AML-193 (cell line): ENCODE measurements around the gene PEX11G.
A peak's percentile ranks its signal among the peaks of the same experiment; 100 is the strongest.

Experiments used
- DNase-seq, 2 experiments: peaks; one replicate each; lab custom pipeline; 2025; lab: John Stamatoyannopoulos, UW

Gene PEX11G

DNA sequence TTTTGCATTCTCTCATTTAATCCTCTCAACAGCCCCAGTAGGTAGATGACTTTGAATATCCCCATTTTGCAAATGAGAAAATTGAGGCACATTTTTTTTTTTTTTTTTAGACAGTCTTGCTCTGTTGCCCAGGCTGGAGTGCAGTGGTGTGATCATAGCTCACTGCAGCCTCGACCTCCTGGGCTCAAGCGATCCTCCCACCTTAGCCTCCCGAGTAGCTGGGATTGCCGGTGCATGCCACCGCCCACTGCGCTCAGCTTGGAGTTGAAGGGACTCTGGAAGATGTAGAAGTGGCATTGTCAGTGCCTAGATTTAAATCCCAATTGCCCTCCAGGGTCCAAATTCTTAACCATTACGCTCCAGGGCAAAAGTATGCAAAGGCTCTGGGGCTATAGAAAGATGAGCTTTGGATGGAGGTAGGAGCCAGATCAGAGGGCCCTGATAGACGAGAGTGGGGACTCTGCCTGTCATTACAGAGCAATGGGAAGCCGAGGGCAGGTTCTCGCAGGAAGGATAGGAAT is 32.8 kb upstream of the PEX11G start:
- no peak for DNase-seq

GRCh38 chr19:7520131-7521051 is 31.6 kb upstream of the PEX11G start:
- no peak for DNase-seq

DNA sequence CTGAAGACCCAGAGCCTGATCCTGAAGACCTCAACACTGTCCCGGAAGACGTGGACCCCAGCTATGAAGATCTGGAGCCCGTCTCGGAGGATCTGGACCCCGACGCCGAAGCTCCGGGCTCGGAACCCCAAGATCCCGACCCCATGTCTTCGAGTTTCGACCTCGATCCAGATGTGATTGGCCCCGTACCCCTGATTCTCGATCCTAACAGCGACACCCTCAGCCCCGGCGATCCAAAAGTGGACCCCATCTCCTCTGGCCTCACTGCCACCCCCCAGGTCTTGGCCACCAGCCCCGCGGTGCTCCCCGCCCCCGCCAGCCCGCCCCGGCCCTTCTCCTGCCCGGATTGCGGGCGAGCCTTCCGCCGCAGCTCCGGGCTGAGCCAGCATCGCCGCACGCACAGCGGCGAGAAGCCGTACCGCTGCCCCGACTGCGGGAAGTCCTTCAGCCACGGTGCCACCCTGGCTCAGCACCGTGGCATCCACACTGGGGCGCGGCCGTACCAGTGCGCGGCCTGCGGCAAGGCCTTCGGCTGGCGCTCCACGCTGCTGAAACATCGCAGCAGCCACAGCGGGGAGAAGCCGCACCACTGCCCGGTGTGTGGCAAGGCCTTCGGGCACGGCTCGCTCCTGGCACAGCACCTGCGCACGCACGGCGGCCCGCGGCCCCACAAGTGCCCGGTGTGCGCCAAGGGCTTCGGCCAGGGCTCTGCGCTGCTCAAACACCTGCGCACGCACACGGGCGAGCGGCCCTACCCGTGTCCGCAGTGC is 30.7 kb upstream of the PEX11G start:
- DNase-seq: no peak

DNA sequence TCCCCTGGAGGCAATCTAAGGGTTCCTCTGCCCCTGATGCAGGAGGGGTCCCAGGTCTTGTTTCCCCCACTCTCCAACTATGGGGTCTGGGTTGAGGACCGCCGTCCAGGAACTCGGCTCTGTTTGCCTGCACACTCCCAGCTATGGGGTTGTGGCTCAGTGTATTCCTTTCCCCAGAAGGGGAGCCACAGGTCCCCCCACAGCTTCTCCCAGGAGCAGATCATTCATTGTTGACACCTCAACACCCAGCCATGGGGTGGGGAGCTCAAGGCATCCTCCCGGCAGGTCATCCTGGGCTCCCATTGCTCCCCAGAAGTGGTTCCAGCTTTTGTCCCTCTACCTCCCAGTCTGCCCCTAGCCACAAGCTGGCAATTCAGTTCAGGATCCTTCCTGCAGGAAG is 28.0 kb upstream of the PEX11G start:
- DNase-seq: no peak

- DNase-seq: no peak
These were observed 27.5 kb upstream of the PEX11G start for GRCh38 chr19:7516333-7516732.

DNA sequence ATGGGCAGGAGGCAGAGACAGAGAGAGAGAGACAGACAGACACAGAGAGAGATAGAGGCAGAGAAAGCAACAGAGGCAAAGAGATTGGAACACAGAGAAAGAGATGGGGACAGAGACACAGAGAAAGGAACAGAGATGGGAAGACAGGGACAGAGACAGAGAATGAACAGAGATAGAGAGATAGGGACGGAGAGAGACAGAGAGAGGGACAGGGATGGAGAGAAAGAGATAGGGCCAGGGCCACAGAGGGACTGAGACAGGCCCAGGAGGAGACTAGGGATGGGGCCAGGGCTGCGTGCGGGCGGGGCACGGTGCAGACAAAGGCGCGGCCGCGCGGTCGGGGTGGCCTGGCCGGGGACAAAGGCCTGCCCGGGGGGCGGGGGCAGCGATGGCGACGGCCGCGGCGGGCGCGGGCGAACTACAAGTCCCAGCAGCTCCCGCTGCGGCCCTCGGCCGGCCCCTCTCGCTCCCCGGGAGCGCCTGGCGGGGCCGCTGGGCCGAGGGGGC is 26.9 kb upstream of the PEX11G start, which contains the start of gene ZNF358:
Gene ZNF358 (plus strand): TSS at position 459 of the 507 bp plus-strand sequence. CDS start 3,140 bp downstream, outside the sequence.
- no peak for DNase-seq

DNA sequence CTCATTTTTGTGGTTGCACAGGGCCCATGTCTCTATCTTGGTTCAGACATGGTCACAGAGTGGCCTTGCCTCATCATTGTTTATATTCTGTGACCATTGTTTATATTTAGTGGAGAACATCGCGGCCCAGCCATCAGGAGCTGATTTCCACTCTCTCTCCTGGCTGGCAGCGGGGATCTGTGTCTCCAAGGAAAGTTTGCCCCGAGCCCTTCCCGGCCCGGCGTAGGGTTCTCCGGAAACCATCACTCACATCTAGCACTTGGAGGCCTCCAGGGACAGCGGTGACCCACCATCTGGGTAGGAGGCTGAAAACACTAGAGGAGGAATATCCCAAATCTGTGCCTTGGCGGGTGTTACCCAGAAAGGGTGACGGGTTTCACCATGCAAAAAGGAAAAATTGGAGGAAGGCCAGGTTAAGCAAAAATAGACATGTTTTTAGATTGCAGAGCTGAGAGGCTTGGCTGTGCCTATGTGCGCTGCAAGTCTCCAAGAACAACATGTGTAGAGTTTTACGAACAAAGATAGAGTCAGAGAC is 26.3 kb upstream of the PEX11G start:
- no peak for DNase-seq

DNA sequence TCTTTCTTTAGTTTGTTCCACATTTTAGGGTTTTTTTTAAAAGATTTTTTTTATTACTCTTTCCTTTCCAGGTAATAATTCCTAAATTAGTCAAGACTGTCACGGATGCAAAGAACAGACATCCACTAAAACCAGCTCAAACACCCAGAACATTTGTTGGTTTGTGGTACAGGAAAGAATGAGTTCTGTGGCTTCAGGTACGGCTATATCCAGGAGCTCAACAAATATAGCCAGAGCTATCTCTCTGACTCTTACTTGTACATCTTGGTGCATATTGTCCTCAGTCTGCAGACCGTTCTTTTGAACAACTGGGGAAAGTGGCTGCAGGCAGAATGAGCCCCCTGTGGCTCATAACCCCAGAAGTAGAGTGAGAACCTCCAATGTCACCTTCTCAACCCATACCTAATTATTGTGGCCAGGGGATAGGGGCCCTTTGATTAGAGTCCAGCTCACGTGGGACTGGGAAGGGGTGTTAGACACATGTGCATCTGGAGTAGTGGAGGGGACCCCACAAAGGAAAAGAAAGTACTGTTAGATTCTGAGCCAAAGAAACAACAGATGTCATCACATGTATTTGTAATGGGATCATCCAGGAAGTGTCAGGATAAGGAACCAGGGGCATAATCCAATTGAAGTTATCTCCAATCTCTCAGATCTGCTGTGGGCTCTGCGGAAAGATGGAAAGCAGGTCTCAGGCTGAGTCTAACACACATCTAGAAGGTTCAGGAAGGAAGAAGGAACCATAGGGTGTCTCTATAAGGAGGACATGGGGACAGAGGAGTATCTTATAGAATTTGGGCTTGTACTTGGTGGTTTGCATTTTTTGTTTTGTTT is 25.2 kb upstream of the PEX11G start:
- DNase-seq: no peak

GRCh38 chr19:7512400-7512851 is 23.6 kb upstream of the PEX11G start:
- DNase-seq: no peak

GRCh38 chr19:7509625-7510024 is 20.8 kb upstream of the PEX11G start:
- peak in 1 of 2 experiments; percentile 19 for DNase-seq

- DNase-seq: no peak
These were observed 19.0 kb upstream of the PEX11G start for GRCh38 chr19:7507884-7508283.

GRCh38 chr19:7506385-7507328 is 17.8 kb upstream of the PEX11G start:
- no peak for DNase-seq

GRCh38 chr19:7505682-7506384 is 17.0 kb upstream of the PEX11G start:
- no peak for DNase-seq

- DNase-seq: no peak
These were observed 16.4 kb upstream of the PEX11G start for GRCh38 chr19:7505288-7505681.

GRCh38 chr19:7504684-7505083 is 15.8 kb upstream of the PEX11G start:
- DNase-seq: no peak

DNA sequence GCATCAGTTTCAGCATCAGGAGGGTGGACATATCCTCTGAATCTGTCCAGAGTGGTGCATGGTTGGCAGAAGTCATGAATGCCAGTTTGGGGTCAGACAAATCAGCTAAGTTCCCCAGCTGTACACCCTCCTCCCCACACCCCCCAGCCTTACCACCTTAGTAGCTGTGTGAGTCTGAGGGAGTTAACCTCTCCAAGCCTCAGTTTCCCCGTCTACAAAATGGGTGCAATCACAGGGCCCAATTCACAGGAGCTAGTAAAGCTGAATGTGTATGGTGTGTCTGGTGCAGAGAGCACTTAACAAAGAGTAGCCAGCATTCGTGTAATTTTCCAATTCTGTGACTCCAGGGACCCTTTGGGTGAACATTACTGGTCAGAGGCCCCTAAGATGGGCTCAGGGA is 13.7 kb upstream of the PEX11G start:
- no peak for DNase-seq

DNA sequence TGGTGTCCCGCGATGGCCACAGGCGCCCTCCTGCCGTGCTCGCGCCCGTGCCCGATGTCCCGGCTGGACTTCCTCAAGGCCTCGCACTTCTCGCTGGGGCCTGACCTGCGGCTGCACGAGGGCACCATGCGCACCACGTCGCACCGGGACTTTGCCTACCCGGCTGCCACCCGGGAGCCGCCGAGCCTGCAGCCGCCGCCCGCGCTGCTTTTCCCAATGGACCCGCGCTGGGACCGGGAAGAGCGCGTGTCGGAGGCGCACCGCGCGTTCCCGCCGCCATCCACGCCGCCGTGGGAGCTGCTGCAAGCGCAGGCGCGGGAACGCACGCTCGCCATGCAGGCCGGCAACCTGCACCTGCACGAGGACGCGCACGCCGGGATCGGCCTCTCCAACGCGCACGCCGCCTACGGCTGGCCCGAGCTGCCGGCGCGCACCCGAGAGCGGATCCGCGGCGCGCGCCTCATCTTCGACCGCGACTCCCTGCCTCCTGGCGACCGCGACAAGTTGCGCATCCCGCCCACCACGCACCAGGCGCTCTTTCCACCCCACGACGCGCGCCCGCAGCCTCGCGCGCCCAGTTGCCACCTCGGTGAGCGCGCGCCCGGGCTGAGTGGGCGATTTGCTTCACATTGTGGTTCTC is 12.1 kb upstream of the PEX11G start:
- DNase-seq: no peak

DNA sequence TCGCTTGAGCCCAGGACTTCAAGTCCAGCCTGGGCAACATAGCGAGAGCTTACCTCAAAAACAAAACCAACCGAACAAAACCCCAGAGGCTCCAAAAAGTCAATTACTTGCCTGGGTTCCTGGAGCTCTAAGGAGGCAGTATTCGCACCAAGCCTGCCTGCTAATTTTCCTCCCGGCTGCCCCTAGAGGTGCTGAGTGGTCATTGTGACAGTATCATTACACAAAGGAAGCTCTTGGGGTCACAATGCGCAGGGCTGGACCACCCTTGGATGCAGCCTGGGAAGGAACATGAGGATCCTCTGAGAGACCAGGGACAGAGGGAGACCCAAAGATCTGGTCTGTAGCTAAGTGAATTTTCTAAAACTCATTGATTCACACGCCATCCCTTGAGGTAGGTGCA is 8.5 kb upstream of the PEX11G start:
- peak in 1 of 2 experiments; percentile 9 for DNase-seq
